ENCODE measurements around the gene OR51T1. TPM values are rescaled to one million over a fixed set of nuclear protein-coding genes. Genes with fewer than 3 reads are reported as not detected.

The OR51T1 gene
- total RNA-seq, 1 experiment from 2014 or later = not detected

DNA sequence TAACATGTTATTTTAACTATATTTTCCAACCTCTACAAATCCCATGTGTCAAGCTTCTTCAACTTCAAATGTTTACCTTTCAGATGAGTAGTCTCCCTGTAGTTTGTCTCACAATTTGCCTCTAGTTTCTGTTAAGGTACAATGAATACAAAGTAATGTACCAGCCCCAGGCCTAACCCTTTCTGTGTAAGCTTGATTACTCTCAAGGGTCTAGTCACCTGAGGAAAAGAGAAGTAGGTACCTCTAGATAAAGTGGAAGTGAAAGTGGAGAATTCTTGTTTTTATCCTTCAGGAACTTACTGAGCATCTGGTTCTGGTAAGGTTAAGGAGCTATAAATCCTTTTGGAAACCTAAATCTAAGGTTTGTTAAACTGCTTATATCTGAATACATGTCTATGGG is 21.8 kb downstream of the OR51T1 start, which contains the start of gene OR51A7:
Gene OR51A7, plus strand, starts transcription at position 300 of the 400 bp plus-strand sequence. CDS start 3,587 bp downstream, outside the sequence.
- Mint-ChIP-seq H3K36me3 (ENCODE audit: insufficient read depth, unreplicated experiment) (no peaks in the 10 kb centered on the region), H3K27ac (ENCODE audit: unreplicated experiment) (no peak within 1 kb of the TSS), H3K4me1 (ENCODE audit: low read depth, unreplicated experiment) (no peaks in the 10 kb centered on the region), H3K9me3 (ENCODE audit: unreplicated experiment) (no peaks in the 10 kb centered on the region), H3K4me3 (ENCODE audit: unreplicated experiment) (no peak within 1 kb of the TSS), H3K27me3 (ENCODE audit: insufficient read depth, unreplicated experiment) (peaks cover 14% of the 10 kb centered on the region)
- H3K9me3 ChIP-seq = no peaks in the 10 kb centered on the region
- intact Hi-C loops (cut with micrococcal nuclease; ENCODE audit: unreplicated experiment) = no loop called here
- CTCF ChIA-PET = no interaction called here
- H3K27me3 ChIP-seq (replicated peaks; ENCODE audit: control insufficient read depth, insufficient read depth, low read length) = no peaks in the 10 kb centered on the region
- no peak within 1 kb of the TSS for H3K4me3 ChIP-seq (ENCODE audit: low read depth, low read length)
- no TSS peak for BruUV-seq (replicated peaks)
- TF ChIP-seq, protein P1, sequence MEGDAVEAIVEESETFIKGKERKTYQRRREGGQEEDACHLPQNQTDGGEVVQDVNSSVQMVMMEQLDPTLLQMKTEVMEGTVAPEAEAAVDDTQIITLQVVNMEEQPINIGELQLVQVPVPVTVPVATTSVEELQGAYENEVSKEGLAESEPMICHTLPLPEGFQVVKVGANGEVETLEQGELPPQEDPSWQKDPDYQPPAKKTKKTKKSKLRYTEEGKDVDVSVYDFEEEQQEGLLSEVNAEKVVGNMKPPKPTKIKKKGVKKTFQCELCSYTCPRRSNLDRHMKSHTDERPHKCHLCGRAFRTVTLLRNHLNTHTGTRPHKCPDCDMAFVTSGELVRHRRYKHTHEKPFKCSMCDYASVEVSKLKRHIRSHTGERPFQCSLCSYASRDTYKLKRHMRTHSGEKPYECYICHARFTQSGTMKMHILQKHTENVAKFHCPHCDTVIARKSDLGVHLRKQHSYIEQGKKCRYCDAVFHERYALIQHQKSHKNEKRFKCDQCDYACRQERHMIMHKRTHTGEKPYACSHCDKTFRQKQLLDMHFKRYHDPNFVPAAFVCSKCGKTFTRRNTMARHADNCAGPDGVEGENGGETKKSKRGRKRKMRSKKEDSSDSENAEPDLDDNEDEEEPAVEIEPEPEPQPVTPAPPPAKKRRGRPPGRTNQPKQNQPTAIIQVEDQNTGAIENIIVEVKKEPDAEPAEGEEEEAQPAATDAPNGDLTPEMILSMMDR (IDR thresholded peaks at IDR 0.05; ENCODE audit: insufficient read depth in 1 of 2, low read depth in 1 of 2, low read length in 1 of 2, severe bottlenecking in 1 of 2, unreplicated experiment in 1 of 2) = no peak
- POLR2A ChIA-PET = no interaction called here
- H3K4me1 ChIP-seq = no peaks in the 10 kb centered on the region
- H3K36me3 ChIP-seq (ENCODE audit: control insufficient read depth, insufficient read depth, low read length) = no peaks in the 10 kb centered on the region
- no peak for DNase-seq

DNA sequence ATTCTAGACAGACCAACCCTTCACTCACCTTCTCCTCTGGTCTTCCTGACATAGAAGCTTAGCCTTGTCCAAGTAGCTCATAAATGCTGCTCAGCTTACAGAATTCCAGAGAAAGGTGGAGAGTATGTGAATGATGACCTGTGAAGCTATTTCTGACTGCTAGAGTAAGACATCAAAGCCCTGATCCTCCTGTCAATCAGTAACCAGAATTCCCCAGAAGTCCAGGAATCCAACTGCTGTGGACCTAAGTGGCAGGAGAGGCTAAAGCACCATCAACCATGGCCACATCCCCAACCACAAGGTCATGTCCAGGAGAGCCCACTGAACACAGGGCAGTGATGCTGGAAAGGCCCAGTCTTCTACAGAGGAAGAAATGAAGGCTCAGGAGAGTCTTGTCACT is 34.9 kb downstream of the OR51T1 start:
- Mint-ChIP-seq H3K9me3 (ENCODE audit: unreplicated experiment) (no peaks in the 10 kb centered on the region), H3K27ac (ENCODE audit: unreplicated experiment) (peak overlapping the region; percentile 43), H3K36me3 (ENCODE audit: insufficient read depth, unreplicated experiment) (no peaks in the 10 kb centered on the region), H3K4me3 (ENCODE audit: unreplicated experiment) (peak overlapping the region; percentile 1), H3K4me1 (ENCODE audit: low read depth, unreplicated experiment) (peaks cover 11% of the 10 kb centered on the region), H3K27me3 (ENCODE audit: insufficient read depth, unreplicated experiment) (no peaks in the 10 kb centered on the region)
- no TSS peak for BruUV-seq (replicated peaks)
- no peaks in the 10 kb centered on the region; the same call in 1 of the 2 replicates for H3K4me1 ChIP-seq
- H3K36me3 ChIP-seq (ENCODE audit: control insufficient read depth, insufficient read depth, low read length) = no peaks in the 10 kb centered on the region
- DNase-seq = peak; percentile 33 to 52
- TF ChIP-seq, protein P1 (IDR thresholded peaks at IDR 0.05; ENCODE audit: insufficient read depth in 1 of 2, low read depth in 1 of 2, low read length in 1 of 2, severe bottlenecking in 1 of 2, unreplicated experiment in 1 of 2) = no peak
- CTCF ChIA-PET = no interaction called here
- no peaks in the 10 kb centered on the region for H3K9me3 ChIP-seq
- H3K27me3 ChIP-seq (replicated peaks; ENCODE audit: control insufficient read depth, insufficient read depth, low read length) = no peaks in the 10 kb centered on the region
- POLR2A ChIA-PET = no interaction called here
- no peak overlapping the region for H3K4me3 ChIP-seq (ENCODE audit: low read depth, low read length)
- intact Hi-C loops (cut with micrococcal nuclease; ENCODE audit: unreplicated experiment) = no loop called here

DNA sequence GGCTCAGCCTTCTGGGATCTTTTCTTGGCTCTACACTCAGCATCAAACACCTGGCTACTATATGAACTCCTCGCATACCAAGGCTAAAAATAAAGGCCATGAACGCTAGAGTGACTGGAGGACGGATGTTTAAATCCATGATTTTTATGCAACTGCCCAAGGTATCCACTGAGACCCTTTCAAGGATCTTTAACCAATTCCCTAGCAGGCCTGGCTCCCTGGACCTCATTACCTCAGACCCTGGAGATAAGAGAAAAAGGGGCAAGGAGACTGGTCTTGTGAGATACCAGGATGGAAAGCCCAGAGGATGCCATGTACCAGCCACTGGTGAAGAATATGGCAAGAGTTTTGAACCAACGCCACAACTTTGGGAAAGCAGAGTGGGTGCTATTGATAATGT is 37.5 kb downstream of the OR51T1 start, which contains the start of gene OR51G2:
Gene OR51G2, minus strand, starts transcription at position 101 of the 400 bp plus-strand sequence. CDS start 3,687 bp downstream, outside the sequence.
- Mint-ChIP-seq H3K4me3 (ENCODE audit: unreplicated experiment) (no peak within 1 kb of the TSS), H3K27ac (ENCODE audit: unreplicated experiment) (no peak within 1 kb of the TSS), H3K27me3 (ENCODE audit: insufficient read depth, unreplicated experiment) (peaks cover 6% of the 10 kb centered on the region), H3K4me1 (ENCODE audit: low read depth, unreplicated experiment) (peaks cover 8% of the 10 kb centered on the region), H3K9me3 (ENCODE audit: unreplicated experiment) (no peaks in the 10 kb centered on the region), H3K36me3 (ENCODE audit: insufficient read depth, unreplicated experiment) (no peaks in the 10 kb centered on the region)
- no peaks in the 10 kb centered on the region for H3K36me3 ChIP-seq (ENCODE audit: control insufficient read depth, insufficient read depth, low read length)
- H3K4me3 ChIP-seq (ENCODE audit: low read depth, low read length) = no peak within 1 kb of the TSS
- intact Hi-C loops (cut with micrococcal nuclease; ENCODE audit: unreplicated experiment) = no loop called here
- H3K27me3 ChIP-seq (replicated peaks; ENCODE audit: control insufficient read depth, insufficient read depth, low read length) = no peaks in the 10 kb centered on the region
- no peaks in the 10 kb centered on the region; the same call in 1 of the 2 replicates for H3K4me1 ChIP-seq
- ChIA-PET POLR2A (no interaction called here), CTCF (interaction anchor here (0.5 kb wide), 1 partner anchor 282 kb away, joined by 5 read pairs; the partner anchor contains the start of gene OR51D1)
- H3K9me3 ChIP-seq = no peaks in the 10 kb centered on the region
- DNase-seq = no peak
- no TSS peak for BruUV-seq (replicated peaks)
- TF ChIP-seq, protein P1 (IDR thresholded peaks at IDR 0.05; ENCODE audit: insufficient read depth in 1 of 2, low read depth in 1 of 2, low read length in 1 of 2, severe bottlenecking in 1 of 2, unreplicated experiment in 1 of 2) = no peak

Data from Caco-2 (cell line).